Activated naive CD4-positive, alpha-beta T cell treated with anti-CD3 and anti-CD28 coated beads for 36 hours (primary cell): ENCODE results near the gene GRPEL2. TPM values are rescaled to one million over a fixed set of nuclear protein-coding genes. Genes with fewer than 3 reads are reported as not detected.

Source experiments
- CTCF ChIA-PET: fragments of 350-600 bp; sonication (Branson Sonifier 250); formaldehyde crosslinking; loops from one replicate; lab custom pipeline; 2021; ENCODE audit warnings: antibody characterized with exemption; lab: Charles Lee
- DNase-seq: peaks from one replicate; pipeline ENCODE4 v3.0.0-alpha.2; 2020
- H3K27ac Mint-ChIP-seq: one replicate; pipeline ENCODE4 v1.8.0; 2021; ENCODE audit warnings: mild to moderate bottlenecking, mixed read lengths
- H3K27me3 Mint-ChIP-seq: one replicate; pipeline ENCODE4 v1.8.0; 2021; ENCODE audit warnings: low read depth, mixed read lengths
- H3K36me3 Mint-ChIP-seq: one replicate; pipeline ENCODE4 v1.8.0; 2021; ENCODE audit warnings: low read depth, mixed read lengths
- H3K4me1 Mint-ChIP-seq: one replicate; pipeline ENCODE4 v1.8.0; 2021; ENCODE audit warnings: low read depth, mixed read lengths
- H3K4me3 Mint-ChIP-seq: one replicate; pipeline ENCODE4 v1.8.0; 2021; ENCODE audit warnings: mild to moderate bottlenecking, moderate library complexity, mixed read lengths
- H3K9me3 Mint-ChIP-seq: one replicate; pipeline ENCODE4 v1.8.0; 2021; ENCODE audit warnings: mixed read lengths
- intact Hi-C: fragments of 100-400 bp; cut with micrococcal nuclease; formaldehyde crosslinking; loops from one replicate; pipeline ENCODE4 v1.15.1; 2023
- total RNA-seq, 2 experiments: library from RNA; stranded (reverse); gene quantifications; one replicate each; pipeline ENCODE4 v1.2.3, GENCODE V29; 2021

The GRPEL2 gene
- total RNA-seq, 2 experiments from 2014 or later: 44.7 to 49.6 TPM

DNA sequence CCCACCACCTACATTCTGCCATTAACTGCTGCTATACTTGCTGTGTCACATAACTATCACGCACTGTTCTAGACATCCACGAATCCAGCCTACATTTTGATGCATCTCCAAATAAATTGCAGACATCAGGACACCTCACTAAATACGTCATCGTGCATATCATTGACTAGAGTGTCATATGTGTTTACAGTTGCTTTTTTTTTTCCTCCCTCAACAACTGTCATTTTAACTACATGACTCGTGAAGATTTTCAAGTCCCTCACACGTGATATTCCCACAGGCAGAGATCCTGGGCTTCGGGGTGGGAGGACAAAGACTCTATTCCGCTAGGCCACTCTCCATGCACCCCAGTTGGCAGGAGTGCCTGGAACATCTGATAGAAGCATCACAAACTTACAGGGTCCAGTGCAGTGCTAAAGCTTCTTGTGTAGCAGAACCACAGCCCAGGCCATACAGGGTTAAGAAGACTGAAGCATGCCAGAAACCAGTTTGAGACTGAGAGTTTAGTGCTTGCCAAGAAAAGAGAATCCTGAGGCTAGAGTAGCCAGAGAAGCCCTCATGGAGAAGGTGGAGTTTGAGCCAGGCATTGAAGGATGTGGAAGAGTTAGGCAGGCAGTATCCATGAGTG is 13.7 kb downstream of the GRPEL2 start:
- peak overlapping the region; percentile 23 for H3K27ac Mint-ChIP-seq
- H3K4me3 Mint-ChIP-seq: peak overlapping the region; percentile 95
- H3K27me3 Mint-ChIP-seq: no peaks in the 10 kb centered on the region
- H3K4me1 Mint-ChIP-seq: peaks cover 56% of the 10 kb centered on the region
- CTCF ChIA-PET: interaction anchor here (1.5 to 5.0 kb wide), 3 partner anchors 9 to 260 kb away, joined by 3 to 51 read pairs (median 6); no protein-coding TSS in a partner anchor
- H3K36me3 Mint-ChIP-seq: peaks cover 17% of the 10 kb centered on the region
- no peak for DNase-seq
- H3K9me3 Mint-ChIP-seq: no peaks in the 10 kb centered on the region
- intact Hi-C loops: loop anchor here (2.0 to 5.0 kb wide), 2 partner anchors 60 to 1723 kb away; partner anchors contain the start of gene TNIP1

DNA sequence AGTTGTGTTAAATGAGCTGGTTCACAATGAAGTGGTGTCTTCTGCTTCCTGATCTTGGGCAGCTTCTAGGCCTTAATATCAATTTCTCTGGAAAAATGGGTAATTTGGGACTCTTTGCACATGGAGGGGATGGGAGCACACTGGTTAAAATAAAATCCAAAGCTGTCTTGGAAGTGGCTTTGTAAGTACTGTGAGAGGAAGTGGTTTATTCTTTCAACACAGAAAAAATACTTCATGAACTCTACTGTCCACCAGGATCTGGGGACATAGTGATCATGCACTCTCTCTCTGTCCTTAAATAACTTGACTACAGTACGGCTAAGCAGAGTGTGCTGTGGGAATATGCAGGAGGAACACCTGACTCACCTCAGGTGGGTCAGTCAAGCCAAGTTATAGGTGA is 15.0 kb downstream of the GRPEL2 start:
- Mint-ChIP-seq H3K4me1 (peaks cover 46% of the 10 kb centered on the region), H3K27me3 (no peaks in the 10 kb centered on the region), H3K4me3 (no peak overlapping the region), H3K27ac (peak overlapping the region; percentile 42), H3K9me3 (no peaks in the 10 kb centered on the region), H3K36me3 (peaks cover 7% of the 10 kb centered on the region)
- intact Hi-C loops: no loop called here
- no peak for DNase-seq
- CTCF ChIA-PET: interaction anchor here (1.0 to 4.5 kb wide), 5 partner anchors 9 to 205 kb away, joined by 3 to 31 read pairs (median 4); no protein-coding TSS in a partner anchor

DNA sequence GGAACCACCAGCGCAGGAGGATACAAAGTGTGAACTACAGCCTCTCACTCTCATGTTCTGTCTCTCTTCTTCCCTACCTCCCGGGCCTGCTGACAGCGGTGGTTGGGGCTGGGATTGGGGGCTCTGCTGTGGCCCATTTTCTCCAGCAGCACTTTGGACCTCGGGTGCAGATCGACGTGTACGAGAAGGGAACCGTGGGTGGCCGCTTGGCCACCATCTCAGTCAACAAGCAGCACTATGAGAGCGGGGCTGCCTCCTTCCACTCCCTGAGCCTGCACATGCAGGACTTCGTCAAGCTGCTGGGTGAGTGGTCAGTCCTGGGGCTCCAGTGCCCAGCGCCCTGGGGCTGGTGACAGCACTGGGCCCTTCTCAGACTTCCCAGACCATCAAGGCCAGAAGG is 17.2 kb downstream of the GRPEL2 start:
- Mint-ChIP-seq H3K36me3 (peaks cover 2% of the 10 kb centered on the region), H3K4me1 (peaks cover 29% of the 10 kb centered on the region), H3K27me3 (no peaks in the 10 kb centered on the region), H3K27ac (no peak overlapping the region), H3K4me3 (no peak overlapping the region), H3K9me3 (no peaks in the 10 kb centered on the region)
- intact Hi-C loops: no loop called here
- DNase-seq: no peak
- CTCF ChIA-PET: interaction anchor here (4.5 kb wide), 1 partner anchor 9 kb away, joined by 31 read pairs; no protein-coding TSS in a partner anchor

- intact Hi-C loops: no loop called here
- H3K9me3 Mint-ChIP-seq: no peaks in the 10 kb centered on the region
- CTCF ChIA-PET: interaction anchor here (2.5 to 5.3 kb wide), 3 partner anchors 8 to 70 kb away, joined by 12 to 31 read pairs (median 28); no protein-coding TSS in a partner anchor
These were observed 18.1 kb downstream of the GRPEL2 start for GRCh38 chr5:149363358-149363757.

DNA sequence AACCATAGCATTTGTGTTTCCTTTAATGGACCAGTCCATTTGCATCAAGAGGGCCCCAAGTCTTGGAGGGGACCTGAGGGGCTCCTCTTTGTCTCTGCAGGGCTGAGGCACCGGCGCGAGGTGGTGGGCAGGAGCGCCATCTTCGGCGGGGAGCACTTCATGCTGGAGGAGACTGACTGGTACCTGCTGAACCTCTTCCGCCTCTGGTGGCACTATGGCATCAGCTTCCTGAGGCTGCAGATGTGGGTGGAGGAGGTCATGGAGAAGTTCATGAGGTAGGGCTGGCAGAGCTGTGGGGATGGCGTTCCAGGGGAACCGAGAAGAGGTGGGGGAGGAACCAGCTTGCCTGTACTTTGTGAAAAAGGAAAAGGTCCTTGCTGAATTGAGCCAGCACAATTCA is 18.6 kb downstream of the GRPEL2 start:
- intact Hi-C loops: no loop called here
- CTCF ChIA-PET: interaction anchor here (2.5 to 5.3 kb wide), 3 partner anchors 8 to 70 kb away, joined by 12 to 31 read pairs (median 28); no protein-coding TSS in a partner anchor
- Mint-ChIP-seq H3K27ac (no peak overlapping the region), H3K9me3 (no peaks in the 10 kb centered on the region), H3K4me1 (peaks cover 26% of the 10 kb centered on the region), H3K27me3 (no peaks in the 10 kb centered on the region), H3K36me3 (peaks cover 8% of the 10 kb centered on the region), H3K4me3 (no peak overlapping the region)
- DNase-seq: no peak

More at GRCh38 chr5:149363358-149363757, 18.1 kb downstream of the GRPEL2 start:
- peaks cover 32% of the 10 kb centered on the region for H3K4me1 Mint-ChIP-seq
- no peak for DNase-seq
- peaks cover 7% of the 10 kb centered on the region for H3K36me3 Mint-ChIP-seq
- no peaks in the 10 kb centered on the region for H3K27me3 Mint-ChIP-seq
- H3K4me3 Mint-ChIP-seq: no peak overlapping the region
- no peak overlapping the region for H3K27ac Mint-ChIP-seq

- intact Hi-C loops: no loop called here
- H3K4me1 Mint-ChIP-seq: peaks cover 21% of the 10 kb centered on the region
- H3K4me3 Mint-ChIP-seq: no peak overlapping the region
These were observed 19.4 kb downstream of the GRPEL2 start for GRCh38 chr5:149364719-149365118.

DNA sequence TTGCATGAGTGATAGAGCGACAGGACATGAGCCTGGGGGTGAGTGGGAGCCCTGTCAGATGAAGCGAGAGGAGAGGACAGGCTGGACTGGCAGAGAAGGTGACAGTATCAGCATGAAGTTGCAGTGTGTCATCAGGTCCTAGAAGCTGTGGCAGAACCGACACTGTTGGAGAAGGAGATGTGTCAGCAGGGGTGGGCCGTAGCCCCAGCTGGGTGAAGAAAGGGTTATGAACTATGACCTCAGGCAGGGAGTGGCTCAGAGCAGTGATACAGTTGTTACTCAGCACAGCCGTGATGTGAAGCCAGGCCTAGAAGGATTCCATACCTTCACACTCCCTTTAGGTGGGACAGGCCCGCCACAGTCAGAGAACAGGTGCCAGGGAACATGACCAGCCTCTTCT is 20.1 kb downstream of the GRPEL2 start:
- Mint-ChIP-seq H3K36me3 (peaks cover 8% of the 10 kb centered on the region), H3K27me3 (no peaks in the 10 kb centered on the region), H3K27ac (no peak overlapping the region), H3K9me3 (no peaks in the 10 kb centered on the region), H3K4me1 (peaks cover 14% of the 10 kb centered on the region), H3K4me3 (no peak overlapping the region)
- CTCF ChIA-PET: interaction anchor here (1.0 to 9.3 kb wide), 9 partner anchors 8 to 68 kb away, joined by 3 to 80 read pairs (median 7); partner anchors contain the start of genes IL17B and PCYOX1L
- intact Hi-C loops: no loop called here
- DNase-seq: no peak

More at GRCh38 chr5:149364719-149365118, 19.4 kb downstream of the GRPEL2 start:
- H3K36me3 Mint-ChIP-seq: peaks cover 8% of the 10 kb centered on the region
- no peak overlapping the region for H3K27ac Mint-ChIP-seq
- CTCF ChIA-PET: interaction anchor here (2.5 to 5.3 kb wide), 2 partner anchors 46 to 69 kb away, joined by 12 to 28 read pairs; no protein-coding TSS in a partner anchor
- DNase-seq: no peak
- no peaks in the 10 kb centered on the region for H3K9me3 Mint-ChIP-seq
- no peaks in the 10 kb centered on the region for H3K27me3 Mint-ChIP-seq

GRCh38 chr5:149366169-149366729 is 20.9 kb downstream of the GRPEL2 start:
- H3K9me3 Mint-ChIP-seq: no peaks in the 10 kb centered on the region
- CTCF ChIA-PET: interaction anchor here (0.8 to 9.3 kb wide), 17 partner anchors 9 to 189 kb away, joined by 3 to 80 read pairs (median 5); partner anchors contain the start of genes IL17B and PCYOX1L
- H3K27me3 Mint-ChIP-seq: no peaks in the 10 kb centered on the region
- no peak overlapping the region for H3K27ac Mint-ChIP-seq
- no peak for DNase-seq
- no peak overlapping the region for H3K4me3 Mint-ChIP-seq
- intact Hi-C loops: no loop called here
- peaks cover 9% of the 10 kb centered on the region for H3K4me1 Mint-ChIP-seq
- H3K36me3 Mint-ChIP-seq: peaks cover 8% of the 10 kb centered on the region

- peak; percentile 72 for DNase-seq
- Mint-ChIP-seq H3K4me1 (peaks cover 10% of the 10 kb centered on the region), H3K4me3 (no peak overlapping the region), H3K27me3 (no peaks in the 10 kb centered on the region), H3K9me3 (no peaks in the 10 kb centered on the region), H3K36me3 (peaks cover 8% of the 10 kb centered on the region), H3K27ac (no peak overlapping the region)
- CTCF ChIA-PET: interaction anchor here (0.7 to 9.3 kb wide), 33 partner anchors 9 to 1016 kb away, joined by 3 to 80 read pairs (median 4); partner anchors contain the start of genes AFAP1L1, IL17B and PCYOX1L
- intact Hi-C loops: loop anchor here (1.0 kb wide), 1 partner anchor 50 kb away; no protein-coding TSS in a partner anchor
These were observed 22.1 kb downstream of the GRPEL2 start for GRCh38 chr5:149367249-149367971.

- H3K4me1 Mint-ChIP-seq: peaks cover 10% of the 10 kb centered on the region
- CTCF ChIA-PET: interaction anchor here (0.6 to 9.3 kb wide), 29 partner anchors 8 to 479 kb away, joined by 3 to 80 read pairs (median 4); partner anchors contain the start of genes IL17B and PCYOX1L
- intact Hi-C loops: loop anchor here (1.0 kb wide), 2 partner anchors 51 to 66 kb away; no protein-coding TSS in a partner anchor
- no peaks in the 10 kb centered on the region for H3K9me3 Mint-ChIP-seq
- no peak overlapping the region for H3K27ac Mint-ChIP-seq
- no peak for DNase-seq
- H3K27me3 Mint-ChIP-seq: no peaks in the 10 kb centered on the region
- H3K4me3 Mint-ChIP-seq: no peak overlapping the region
- peaks cover 8% of the 10 kb centered on the region for H3K36me3 Mint-ChIP-seq
These were observed 22.8 kb downstream of the GRPEL2 start for GRCh38 chr5:149367972-149368645.

- DNase-seq: no peak
- CTCF ChIA-PET: interaction anchor here (0.6 to 9.3 kb wide), 22 partner anchors 9 to 248 kb away, joined by 3 to 125 read pairs (median 4); partner anchors contain the start of genes GRPEL2, IL17B and PCYOX1L
- Mint-ChIP-seq H3K4me3 (no peak overlapping the region), H3K27me3 (no peaks in the 10 kb centered on the region), H3K9me3 (no peaks in the 10 kb centered on the region), H3K27ac (peak overlapping the region; percentile 57), H3K36me3 (peaks cover 6% of the 10 kb centered on the region), H3K4me1 (peaks cover 10% of the 10 kb centered on the region)
- intact Hi-C loops: loop anchor here (1.0 kb wide), 4 partner anchors 14 to 230 kb away; partner anchors contain the start of gene ABLIM3
These were observed 25.6 kb downstream of the GRPEL2 start for GRCh38 chr5:149370878-149371277.
